MCF 10A (cell line): ENCODE results near the gene MRGPRX4. TPM values are rescaled to one million over a fixed set of nuclear protein-coding genes. Genes with fewer than 3 reads are reported as not detected.
"Not testable (repeated sequence)": the region's sequence is repeated elsewhere in the genome, so short reads cannot be mapped to it uniquely, and the experiment has no call there.

Experiments
- Bru-seq: library from RNA; stranded (reverse); fragments of 400-500 nt; gene quantifications from one replicate; lab custom pipeline; 2021; lab: Mats Ljungman, UMichigan
- BruChase-seq, 2 experiments: library from RNA; stranded (reverse); fragments of 400-500 nt; gene quantifications; one replicate each; lab custom pipeline; 2021; lab: Mats Ljungman, UMichigan
- BruUV-seq: library from RNA; stranded (reverse); fragments of 400-500 nt; replicated peaks from 2 replicates; lab custom pipeline; 2021; lab: Mats Ljungman, UMichigan
- CTCF ChIA-PET: fragments of 300-600 bp; sonication (Branson Sonifier 250); formaldehyde crosslinking; extraction: SDS; loops from one replicate; lab custom pipeline; 2021; ENCODE audit warnings: antibody characterized with exemption, inconsistent platforms; lab: Yijun Ruan, JAX
- POLR2A ChIA-PET: fragments of 300-600, 350-650 bp; sonication (Branson Sonifier 250); formaldehyde crosslinking; extraction: SDS; loops from one replicate; lab custom pipeline; 2020; ENCODE audit warnings: antibody characterized with exemption, inconsistent platforms; lab: Yijun Ruan, JAX
- DNase-seq: peaks from one replicate; pipeline ENCODE4 v3.0.0-alpha.2; 2018; ENCODE audit not compliant: unreplicated experiment
- H3K27ac Mint-ChIP-seq: one replicate; pipeline ENCODE4 v1.8.0; 2022; ENCODE audit warnings: mild to moderate bottlenecking, low read depth, mixed read lengths; ENCODE audit not compliant: unreplicated experiment
- H3K27me3 Mint-ChIP-seq: one replicate; pipeline ENCODE4 v1.8.0; 2022; ENCODE audit warnings: mixed read lengths; ENCODE audit not compliant: insufficient read depth, unreplicated experiment
- H3K36me3 Mint-ChIP-seq: one replicate; pipeline ENCODE4 v1.8.0; 2022; ENCODE audit warnings: mild to moderate bottlenecking, moderate library complexity, mixed read lengths; ENCODE audit not compliant: insufficient read depth, unreplicated experiment
- H3K4me1 Mint-ChIP-seq: one replicate; pipeline ENCODE4 v1.8.0; 2022; ENCODE audit warnings: mixed read lengths; ENCODE audit not compliant: insufficient read depth, unreplicated experiment
- H3K4me3 Mint-ChIP-seq: one replicate; pipeline ENCODE4 v1.8.0; 2022; ENCODE audit warnings: mild to moderate bottlenecking, moderate library complexity, mixed read lengths; ENCODE audit not compliant: unreplicated experiment
- H3K9me3 Mint-ChIP-seq: one replicate; pipeline ENCODE4 v1.8.0; 2022; ENCODE audit warnings: mixed read lengths; ENCODE audit not compliant: unreplicated experiment
- intact Hi-C: fragments of 100-400 bp; cut with micrococcal nuclease; formaldehyde crosslinking; loops from 2 replicates; pipeline ENCODE4 v1.14.1; 2022
- long read RNA-seq: library from polyadenylated mRNA; stranded (forward); transcript quantifications from one replicate; pipeline ENCODE4 v2.0.0, GENCODE V29; 2022
- total RNA-seq: library from RNA; stranded (reverse); gene quantifications from 2 replicates; pipeline ENCODE4 v1.2.3, GENCODE V29; 2022
- TF ChIP-seq, protein P1 (sequence below): fragments of 200-600 bp; IDR thresholded peaks from one replicate; pipeline ENCODE4 v1.8.0; 2022; ENCODE audit warnings: antibody characterized with exemption, mild to moderate bottlenecking; ENCODE audit not compliant: unreplicated experiment

The MRGPRX4 gene
- total RNA-seq (not detected in 2 replicates), Bru-seq, nascent RNA (not detected), BruChase-seq, experiment 1, labeled RNA remaining after a 6-hour chase (percentile 30 among the genes with signal in this experiment), BruChase-seq, experiment 2, labeled RNA remaining after a 2-hour chase (not detected)
- long read RNA-seq, result 0 reads

DNA sequence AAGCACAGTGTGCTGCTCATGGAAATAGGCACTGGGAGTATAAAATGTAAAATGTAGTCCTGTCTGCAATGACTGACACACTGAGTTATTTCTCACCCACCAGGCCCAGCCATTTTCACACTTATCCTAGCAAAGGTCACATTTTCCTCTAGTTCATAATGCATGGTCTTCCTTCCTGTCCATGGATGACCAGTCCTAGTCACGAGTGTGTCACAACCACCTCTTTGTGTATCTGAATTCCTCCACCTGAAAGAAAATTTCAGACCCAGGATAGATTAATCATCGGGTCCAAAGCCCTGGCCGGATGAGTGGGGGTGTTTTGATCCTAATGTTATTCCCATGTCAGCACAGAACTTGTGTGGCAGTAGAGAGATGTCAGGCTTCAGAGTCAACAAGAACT is at the start of gene MRGPRX4:
MRGPRX4 (plus strand) TSS at position 172 of the 400 bp plus-strand sequence. CDS start 420 bp downstream, outside the sequence.
- BruUV-seq, result no TSS peak
- H3K9me3 Mint-ChIP-seq, result no peaks in the 10 kb centered on the region
- no peak for DNase-seq
- intact Hi-C loops, result no loop called here
- peak within 1 kb of the TSS; percentile 16 for H3K27ac Mint-ChIP-seq
- CTCF ChIA-PET, result interaction anchor here (1.9 kb wide), 1 partner anchor 12 kb away, joined by 6 read pairs; no protein-coding TSS in a partner anchor
- POLR2A ChIA-PET, result no interaction called here
- H3K27me3 Mint-ChIP-seq, result peaks cover 38% of the 10 kb centered on the region
- TF ChIP-seq, protein P1, sequence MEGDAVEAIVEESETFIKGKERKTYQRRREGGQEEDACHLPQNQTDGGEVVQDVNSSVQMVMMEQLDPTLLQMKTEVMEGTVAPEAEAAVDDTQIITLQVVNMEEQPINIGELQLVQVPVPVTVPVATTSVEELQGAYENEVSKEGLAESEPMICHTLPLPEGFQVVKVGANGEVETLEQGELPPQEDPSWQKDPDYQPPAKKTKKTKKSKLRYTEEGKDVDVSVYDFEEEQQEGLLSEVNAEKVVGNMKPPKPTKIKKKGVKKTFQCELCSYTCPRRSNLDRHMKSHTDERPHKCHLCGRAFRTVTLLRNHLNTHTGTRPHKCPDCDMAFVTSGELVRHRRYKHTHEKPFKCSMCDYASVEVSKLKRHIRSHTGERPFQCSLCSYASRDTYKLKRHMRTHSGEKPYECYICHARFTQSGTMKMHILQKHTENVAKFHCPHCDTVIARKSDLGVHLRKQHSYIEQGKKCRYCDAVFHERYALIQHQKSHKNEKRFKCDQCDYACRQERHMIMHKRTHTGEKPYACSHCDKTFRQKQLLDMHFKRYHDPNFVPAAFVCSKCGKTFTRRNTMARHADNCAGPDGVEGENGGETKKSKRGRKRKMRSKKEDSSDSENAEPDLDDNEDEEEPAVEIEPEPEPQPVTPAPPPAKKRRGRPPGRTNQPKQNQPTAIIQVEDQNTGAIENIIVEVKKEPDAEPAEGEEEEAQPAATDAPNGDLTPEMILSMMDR, result no peak
- H3K36me3 Mint-ChIP-seq, result no peaks in the 10 kb centered on the region
- H3K4me1 Mint-ChIP-seq, result no peaks in the 10 kb centered on the region
- no peak within 1 kb of the TSS for H3K4me3 Mint-ChIP-seq

DNA sequence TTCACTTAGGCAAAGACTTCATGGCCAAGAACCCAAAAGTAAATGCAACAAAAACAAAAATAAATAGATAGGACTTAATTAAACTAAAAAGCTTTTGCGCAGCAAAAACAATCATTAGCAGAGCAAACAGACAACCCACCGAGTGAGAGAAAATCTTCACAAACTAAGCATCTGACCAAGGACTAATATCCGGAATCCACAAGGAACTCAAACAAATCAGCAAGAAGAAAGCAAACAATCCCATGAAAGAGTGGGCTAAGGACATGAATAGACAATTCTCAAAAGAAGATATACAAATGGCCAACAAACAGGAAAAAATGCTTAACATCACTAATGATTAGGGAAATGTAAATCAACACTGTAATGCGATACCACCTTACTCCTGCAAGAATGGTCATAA is 41.5 kb upstream of the MRGPRX4 start:
- intact Hi-C loops, BruUV-seq: not testable (repeated sequence)

DNA sequence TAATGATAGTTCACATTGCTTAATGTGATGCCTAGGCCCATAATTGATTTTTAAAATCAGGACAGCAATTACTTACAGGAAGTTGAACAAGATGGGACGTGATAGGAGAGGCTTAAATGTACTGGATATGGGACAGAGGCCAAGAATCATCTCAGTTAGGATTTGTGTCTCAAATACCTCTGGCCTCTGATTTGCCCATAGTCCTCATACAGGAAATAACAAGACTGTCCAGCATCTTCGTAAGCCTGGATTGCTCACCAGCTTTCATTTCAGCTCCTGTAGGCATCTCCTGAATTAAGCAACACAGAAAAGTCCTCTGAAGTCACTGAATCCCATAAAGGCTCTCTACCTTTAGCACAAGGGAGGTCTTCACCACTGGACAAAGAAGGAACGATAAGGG is 40.3 kb upstream of the MRGPRX4 start, which contains the start of gene MRGPRX3:
MRGPRX3 (plus strand) TSS at position 231 of the 400 bp plus-strand sequence. CDS start 4,632 bp downstream, outside the sequence.
- H3K4me3 Mint-ChIP-seq, result no peak within 1 kb of the TSS
- H3K27ac Mint-ChIP-seq, result no peak within 1 kb of the TSS
- H3K4me1 Mint-ChIP-seq, result no peaks in the 10 kb centered on the region
- H3K36me3 Mint-ChIP-seq, result peaks cover 4% of the 10 kb centered on the region
- POLR2A ChIA-PET, result interaction anchor here (0.6 kb wide), 1 partner anchor 19 kb away, joined by 3 read pairs; no protein-coding TSS in a partner anchor
- CTCF ChIA-PET, result interaction anchor here (0.5 kb wide), 1 partner anchor 272 kb away, joined by 3 read pairs; no protein-coding TSS in a partner anchor
- intact Hi-C loops, result no loop called here
- no TSS peak for BruUV-seq
- TF ChIP-seq, protein P1, result no peak
- DNase-seq, result peak; percentile 33
- H3K27me3 Mint-ChIP-seq, result no peaks in the 10 kb centered on the region
- H3K9me3 Mint-ChIP-seq, result no peaks in the 10 kb centered on the region

More for the DNA sequence above, 41.5 kb upstream of the MRGPRX4 start:
- H3K27ac Mint-ChIP-seq, DNase-seq, POLR2A ChIA-PET, CTCF ChIA-PET, H3K4me1 Mint-ChIP-seq, H3K36me3 Mint-ChIP-seq, H3K27me3 Mint-ChIP-seq, H3K4me3 Mint-ChIP-seq, H3K9me3 Mint-ChIP-seq: not testable (repeated sequence)

DNA sequence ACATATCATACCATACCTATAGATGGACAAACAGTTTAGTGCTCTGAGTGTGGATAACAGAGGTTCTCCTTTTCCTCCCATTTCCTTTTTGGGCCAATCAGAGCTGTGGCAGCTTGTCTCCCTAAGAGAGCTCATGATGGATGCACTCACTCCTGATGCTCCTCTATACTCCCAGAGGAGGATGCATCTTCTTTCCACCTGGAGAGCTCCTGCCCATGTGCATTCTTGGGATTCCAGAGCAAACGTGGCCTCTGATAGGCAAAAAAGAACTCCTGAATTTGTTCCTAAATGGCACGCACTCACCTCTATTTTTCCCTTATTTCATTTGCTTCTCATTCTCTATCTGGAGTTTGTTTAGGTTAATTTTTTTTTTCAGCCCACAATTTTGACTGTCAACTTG is 37.3 kb upstream of the MRGPRX4 start:
- H3K4me3 Mint-ChIP-seq, result no peak overlapping the region
- H3K27ac Mint-ChIP-seq, result no peak overlapping the region
- H3K9me3 Mint-ChIP-seq, result no peaks in the 10 kb centered on the region
- H3K4me1 Mint-ChIP-seq, result no peaks in the 10 kb centered on the region
- intact Hi-C loops, result no loop called here
- DNase-seq, result no peak
- CTCF ChIA-PET, result no interaction called here
- TF ChIP-seq, protein P1, result no peak
- POLR2A ChIA-PET, result no interaction called here
- no TSS peak for BruUV-seq
- H3K27me3 Mint-ChIP-seq, result no peaks in the 10 kb centered on the region
- H3K36me3 Mint-ChIP-seq, result no peaks in the 10 kb centered on the region
